ENCODE data around the gene RTF1.
A peak's percentile ranks its signal among the peaks of the same experiment; 100 is the strongest.

RTF1 gene

GRCh38 chr15:41510728-41511127 is 93.8 kb downstream of the RTF1 start:
- Histone ChIP-seq H3K27ac (ENCODE audit: low read depth, low read length) (no peak overlapping the region), H3K27me3 (ENCODE audit: control insufficient read depth, insufficient read depth, low read length) (peaks cover 84% of the 10 kb centered on the region), H3K36me3 (ENCODE audit: control insufficient read depth, insufficient read depth, low read length) (no peaks in the 10 kb centered on the region), H3K9ac (ENCODE audit: low read length) (no peak overlapping the region), H3K9me3 (ENCODE audit: control insufficient read depth, insufficient read depth, low read depth, low read length) (no peaks in the 10 kb centered on the region), H3K4me1 (ENCODE audit: control insufficient read depth, insufficient read depth, low read length) (peaks cover 19% of the 10 kb centered on the region), H3K4me3 (ENCODE audit: low read depth, low read length) (peak overlapping the region; percentile 59)

DNA sequence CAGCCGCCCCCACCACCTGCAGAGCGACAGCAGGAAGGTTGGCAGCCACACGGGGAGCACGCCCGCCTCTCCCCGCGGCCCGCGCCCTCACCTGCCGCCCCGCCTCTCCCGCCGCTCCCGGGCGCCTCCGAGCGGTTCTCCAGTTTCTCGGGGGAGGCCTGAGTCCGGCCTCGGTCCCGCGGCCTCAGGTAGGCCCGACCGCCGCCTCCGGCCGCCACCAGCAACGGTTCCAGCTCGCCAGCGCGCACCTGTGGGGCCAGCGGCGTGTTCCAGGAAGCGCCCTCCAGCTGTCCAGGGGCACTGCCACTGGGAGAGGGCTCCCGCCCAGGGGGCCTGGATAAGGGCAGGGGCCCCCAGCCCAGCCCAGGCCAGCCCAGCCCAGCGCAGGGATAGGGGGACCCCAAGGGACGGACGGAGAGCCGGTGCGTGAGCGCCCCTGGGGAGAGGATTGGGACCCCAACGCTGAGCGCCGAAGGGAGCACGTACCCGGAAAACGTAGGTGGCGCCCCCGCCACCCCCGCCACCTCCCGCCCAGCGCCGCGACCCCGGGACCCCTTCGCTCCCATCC is 94.5 kb downstream of the RTF1 start:
- H3K27ac ChIP-seq (ENCODE audit: low read depth, low read length), result no peak overlapping the region
- H3K9me3 ChIP-seq (ENCODE audit: control insufficient read depth, insufficient read depth, low read depth, low read length), result no peaks in the 10 kb centered on the region
- H3K4me1 ChIP-seq (ENCODE audit: control insufficient read depth, insufficient read depth, low read length), result peaks cover 19% of the 10 kb centered on the region
- peak overlapping the region; percentile 59 for H3K4me3 ChIP-seq (ENCODE audit: low read depth, low read length)
- H3K36me3 ChIP-seq (ENCODE audit: control insufficient read depth, insufficient read depth, low read length), result no peaks in the 10 kb centered on the region
- H3K9ac ChIP-seq (ENCODE audit: low read length), result no peak overlapping the region
- H3K27me3 ChIP-seq (ENCODE audit: control insufficient read depth, insufficient read depth, low read length), result peaks cover 78% of the 10 kb centered on the region

DNA sequence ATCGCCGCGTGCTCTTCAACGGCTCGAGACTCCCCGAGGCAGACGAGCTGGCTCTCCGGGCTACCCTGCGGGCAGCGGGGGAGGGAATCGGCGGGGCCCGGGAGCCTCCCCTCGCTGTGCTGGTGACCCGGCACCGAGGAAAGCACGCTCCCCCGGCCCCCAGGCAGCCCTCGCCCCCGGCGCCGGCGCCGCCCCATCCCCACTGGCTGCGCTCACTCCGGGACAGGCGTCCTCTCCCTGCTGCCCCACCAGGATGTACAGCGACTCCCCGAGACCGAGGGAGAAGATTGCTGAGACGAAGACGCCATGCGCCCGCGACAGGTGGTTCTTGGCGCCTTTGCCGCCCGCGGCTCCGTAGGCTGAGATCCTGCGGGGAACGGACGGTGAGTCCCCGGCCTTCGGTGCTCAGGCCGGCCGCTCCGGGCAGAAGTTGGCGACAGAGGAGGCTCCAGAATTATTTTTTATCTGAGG is 95.0 kb downstream of the RTF1 start:
- peaks cover 19% of the 10 kb centered on the region for H3K4me1 ChIP-seq (ENCODE audit: control insufficient read depth, insufficient read depth, low read length)
- H3K36me3 ChIP-seq (ENCODE audit: control insufficient read depth, insufficient read depth, low read length), result peaks cover 2% of the 10 kb centered on the region; the same call in 1 of the 2 replicates
- H3K27me3 ChIP-seq (ENCODE audit: control insufficient read depth, insufficient read depth, low read length), result peaks cover 73% of the 10 kb centered on the region
- peak overlapping the region; percentile 59 for H3K4me3 ChIP-seq (ENCODE audit: low read depth, low read length)
- no peak overlapping the region for H3K27ac ChIP-seq (ENCODE audit: low read depth, low read length)
- no peaks in the 10 kb centered on the region for H3K9me3 ChIP-seq (ENCODE audit: control insufficient read depth, insufficient read depth, low read depth, low read length)
- no peak overlapping the region for H3K9ac ChIP-seq (ENCODE audit: low read length)

DNA sequence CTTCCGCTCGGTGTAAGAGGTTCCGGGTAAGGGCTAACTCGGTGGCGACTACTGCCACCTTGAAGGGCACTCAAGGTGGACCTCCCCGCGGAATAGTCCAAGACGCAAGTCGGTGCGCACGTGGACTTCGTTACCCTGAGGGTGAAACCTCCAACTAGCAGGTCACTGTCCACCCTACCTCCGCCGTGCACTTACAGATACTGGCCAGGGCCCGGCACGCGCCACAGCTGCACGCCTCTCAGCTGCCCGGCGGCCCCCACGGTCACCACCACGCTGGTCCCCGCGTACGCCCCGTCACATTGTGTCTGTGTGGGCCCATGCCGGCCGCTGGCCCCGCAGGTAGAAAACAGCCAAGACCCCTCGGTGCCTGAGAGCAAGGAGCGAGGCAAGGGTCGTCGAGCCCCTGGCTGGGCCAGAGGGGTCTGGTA is 95.6 kb downstream of the RTF1 start:
- peaks cover 19% of the 10 kb centered on the region for H3K4me1 ChIP-seq (ENCODE audit: control insufficient read depth, insufficient read depth, low read length)
- H3K27ac ChIP-seq (ENCODE audit: low read depth, low read length), result no peak overlapping the region
- no peaks in the 10 kb centered on the region for H3K9me3 ChIP-seq (ENCODE audit: control insufficient read depth, insufficient read depth, low read depth, low read length)
- peak overlapping the region; percentile 59 for H3K4me3 ChIP-seq (ENCODE audit: low read depth, low read length)
- H3K9ac ChIP-seq (ENCODE audit: low read length), result no peak overlapping the region
- peaks cover 67% of the 10 kb centered on the region for H3K27me3 ChIP-seq (ENCODE audit: control insufficient read depth, insufficient read depth, low read length)
- peaks cover 8% of the 10 kb centered on the region for H3K36me3 ChIP-seq (ENCODE audit: control insufficient read depth, insufficient read depth, low read length)

GRCh38 chr15:41512940-41513505 is 96.1 kb downstream of the RTF1 start:
- peaks cover 19% of the 10 kb centered on the region for H3K4me1 ChIP-seq (ENCODE audit: control insufficient read depth, insufficient read depth, low read length)
- no peaks in the 10 kb centered on the region for H3K9me3 ChIP-seq (ENCODE audit: control insufficient read depth, insufficient read depth, low read depth, low read length)
- H3K36me3 ChIP-seq (ENCODE audit: control insufficient read depth, insufficient read depth, low read length), result peaks cover 13% of the 10 kb centered on the region
- H3K27me3 ChIP-seq (ENCODE audit: control insufficient read depth, insufficient read depth, low read length), result peaks cover 62% of the 10 kb centered on the region
- H3K27ac ChIP-seq (ENCODE audit: low read depth, low read length), result no peak overlapping the region
- H3K4me3 ChIP-seq (ENCODE audit: low read depth, low read length), result peak overlapping the region; percentile 59
- H3K9ac ChIP-seq (ENCODE audit: low read length), result no peak overlapping the region

- no peak within 1 kb of the TSS for H3K27ac ChIP-seq (ENCODE audit: low read depth, low read length)
- no peaks in the 10 kb centered on the region for H3K9me3 ChIP-seq (ENCODE audit: control insufficient read depth, insufficient read depth, low read depth, low read length)
- peaks cover 17% of the 10 kb centered on the region for H3K36me3 ChIP-seq (ENCODE audit: control insufficient read depth, insufficient read depth, low read length)
- H3K9ac ChIP-seq (ENCODE audit: low read length), result no peak within 1 kb of the TSS
- H3K4me1 ChIP-seq (ENCODE audit: control insufficient read depth, insufficient read depth, low read length), result peaks cover 19% of the 10 kb centered on the region
- H3K27me3 ChIP-seq (ENCODE audit: control insufficient read depth, insufficient read depth, low read length), result peaks cover 58% of the 10 kb centered on the region
- H3K4me3 ChIP-seq (ENCODE audit: low read depth, low read length), result peak within 1 kb of the TSS; percentile 59
Observed at GRCh38 chr15:41513506-41514227, 96.8 kb downstream of the RTF1 start, which contains the start of gene LTK. LTK (minus strand) TSS chr15:41513827; CDS start chr15:41513709, 118 bp downstream.

DNA sequence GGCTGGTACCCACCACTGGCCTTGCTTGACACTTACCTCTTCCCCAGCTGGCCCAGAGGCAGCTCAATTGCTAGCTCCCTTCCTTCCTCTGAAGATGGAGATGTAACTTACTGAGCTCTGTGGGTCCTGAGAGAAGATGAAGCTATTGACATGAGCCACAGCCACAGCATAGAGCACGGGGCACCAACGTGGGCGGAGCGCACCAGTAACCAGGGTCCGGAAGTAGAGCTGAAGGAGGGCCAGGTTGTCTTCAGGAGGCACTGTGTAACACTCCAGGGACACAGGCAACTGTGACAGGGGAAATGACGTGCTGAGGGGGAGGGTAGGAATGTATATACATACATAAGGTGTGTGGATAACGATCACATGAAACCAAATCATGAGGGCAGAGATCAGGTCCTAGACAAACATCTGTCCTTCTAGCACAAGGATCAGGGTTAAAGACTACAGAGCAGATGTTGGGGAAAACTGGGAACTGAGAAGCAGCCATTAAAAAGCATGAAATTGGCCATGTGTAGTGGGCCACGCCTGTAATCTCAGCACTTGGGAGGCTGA is 101.1 kb downstream of the RTF1 start:
- Histone ChIP-seq H3K27me3 (ENCODE audit: control insufficient read depth, insufficient read depth, low read length) (peaks cover 15% of the 10 kb centered on the region), H3K27ac (ENCODE audit: low read depth, low read length) (no peak overlapping the region), H3K4me1 (ENCODE audit: control insufficient read depth, insufficient read depth, low read length) (peaks cover 9% of the 10 kb centered on the region; the same call in 1 of the 2 replicates), H3K9me3 (ENCODE audit: control insufficient read depth, insufficient read depth, low read depth, low read length) (no peaks in the 10 kb centered on the region), H3K36me3 (ENCODE audit: control insufficient read depth, insufficient read depth, low read length) (peaks cover 45% of the 10 kb centered on the region), H3K4me3 (ENCODE audit: low read depth, low read length) (no peak overlapping the region), H3K9ac (ENCODE audit: low read length) (no peak overlapping the region)

DNA sequence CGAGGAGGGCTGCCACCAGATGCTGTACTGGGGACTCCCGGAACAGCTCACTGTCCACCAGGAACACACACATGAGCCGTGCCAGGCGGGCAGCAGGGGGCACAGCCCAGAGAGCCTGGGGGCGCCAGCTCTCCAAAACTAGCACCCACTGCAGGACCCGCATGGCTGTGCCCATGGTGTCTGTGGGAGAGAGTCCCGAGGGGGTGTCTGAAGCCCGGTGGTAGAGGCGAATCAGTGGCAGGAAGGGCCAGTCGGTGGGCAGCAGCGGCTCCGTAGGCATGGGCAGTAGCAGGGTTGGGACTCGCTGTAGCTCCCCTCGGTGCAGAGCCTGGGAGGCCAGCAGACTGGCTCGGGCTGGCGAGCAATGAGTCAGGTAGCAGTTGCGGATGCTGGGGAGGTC is 103.7 kb downstream of the RTF1 start:
- H3K4me3 ChIP-seq (ENCODE audit: low read depth, low read length), result no peak overlapping the region
- peaks cover 65% of the 10 kb centered on the region for H3K36me3 ChIP-seq (ENCODE audit: control insufficient read depth, insufficient read depth, low read length)
- H3K27ac ChIP-seq (ENCODE audit: low read depth, low read length), result no peak overlapping the region
- H3K27me3 ChIP-seq (ENCODE audit: control insufficient read depth, insufficient read depth, low read length), result no peaks in the 10 kb centered on the region
- H3K9ac ChIP-seq (ENCODE audit: low read length), result no peak overlapping the region
- H3K9me3 ChIP-seq (ENCODE audit: control insufficient read depth, insufficient read depth, low read depth, low read length), result no peaks in the 10 kb centered on the region
- H3K4me1 ChIP-seq (ENCODE audit: control insufficient read depth, insufficient read depth, low read length), result no peaks in the 10 kb centered on the region

GRCh38 chr15:41521614-41522013 is 104.7 kb downstream of the RTF1 start:
- Histone ChIP-seq H3K9ac (ENCODE audit: low read length) (no peak overlapping the region), H3K27ac (ENCODE audit: low read depth, low read length) (no peak overlapping the region), H3K27me3 (ENCODE audit: control insufficient read depth, insufficient read depth, low read length) (no peaks in the 10 kb centered on the region)

GRCh38 chr15:41523097-41523496 is 106.2 kb downstream of the RTF1 start:
- Histone ChIP-seq H3K9me3 (ENCODE audit: control insufficient read depth, insufficient read depth, low read depth, low read length) (no peaks in the 10 kb centered on the region), H3K9ac (ENCODE audit: low read length) (no peak overlapping the region), H3K27ac (ENCODE audit: low read depth, low read length) (no peak overlapping the region), H3K27me3 (ENCODE audit: control insufficient read depth, insufficient read depth, low read length) (no peaks in the 10 kb centered on the region), H3K4me1 (ENCODE audit: control insufficient read depth, insufficient read depth, low read length) (no peaks in the 10 kb centered on the region), H3K36me3 (ENCODE audit: control insufficient read depth, insufficient read depth, low read length) (peaks cover 74% of the 10 kb centered on the region), H3K4me3 (ENCODE audit: low read depth, low read length) (no peak overlapping the region)

More at GRCh38 chr15:41521614-41522013, 104.7 kb downstream of the RTF1 start:
- peaks cover 73% of the 10 kb centered on the region for H3K36me3 ChIP-seq (ENCODE audit: control insufficient read depth, insufficient read depth, low read length)
- H3K4me1 ChIP-seq (ENCODE audit: control insufficient read depth, insufficient read depth, low read length), result no peaks in the 10 kb centered on the region
- no peaks in the 10 kb centered on the region for H3K9me3 ChIP-seq (ENCODE audit: control insufficient read depth, insufficient read depth, low read depth, low read length)
- no peak overlapping the region for H3K4me3 ChIP-seq (ENCODE audit: low read depth, low read length)
